Epithelial cell of proximal tubule (primary cell): ENCODE data around the gene PTPRD. TPM values are rescaled to one million over a fixed set of nuclear protein-coding genes. Genes with fewer than 3 reads are reported as not detected.

Experiments used
- DNase-seq: peaks from one replicate; pipeline ENCODE4 v3.0.0-alpha.2; 2011; ENCODE audit warnings: low read depth
- H3K4me3 ChIP-seq: 2 replicates; pipeline ENCODE4 v1.5.1; 2011; ENCODE audit warnings: low read depth, mild to moderate bottlenecking, low read length
- CTCF ChIP-seq: conservative IDR thresholded peaks from 2 replicates; pipeline ENCODE4 v1.5.1; 2012; ENCODE audit warnings: low read depth, mild to moderate bottlenecking, low read length
- total RNA-seq: library from RNA; depleted of rRNA; stranded (reverse); fragments of >200 nt; gene quantifications from 2 replicates; pipeline ENCODE4 v1.2.3, GENCODE V29; 2015

PTPRD gene
- total RNA-seq, 1 donor from 2014 or later, result 3.2 TPM

GRCh38 chr9:9847750-9848149 lies 765.1 kb downstream of the PTPRD start:
- DNase-seq, result no peak
- TF ChIP-seq CTCF, result no peak
- H3K4me3 ChIP-seq, result no peak overlapping the region

GRCh38 chr9:9846557-9846956 lies 766.2 kb downstream of the PTPRD start:
- no peak for DNase-seq
- no peak overlapping the region for H3K4me3 ChIP-seq
- TF ChIP-seq CTCF, result no peak

- peak; percentile 2 for DNase-seq
- no peak overlapping the region for H3K4me3 ChIP-seq
- no peak for TF ChIP-seq CTCF
Observed at GRCh38 chr9:9820436-9820835, 792.4 kb downstream of the PTPRD start.

- DNase-seq, result no peak
- no peak for TF ChIP-seq CTCF
- H3K4me3 ChIP-seq, result no peak overlapping the region
Observed at GRCh38 chr9:9819886-9820285, 792.9 kb downstream of the PTPRD start.

- no peak for DNase-seq
- TF ChIP-seq CTCF, result no peak
Observed at GRCh38 chr9:9817176-9817575, 795.6 kb downstream of the PTPRD start.

GRCh38 chr9:9804109-9804508 lies 808.7 kb downstream of the PTPRD start:
- no peak overlapping the region for H3K4me3 ChIP-seq
- no peak for DNase-seq
- no peak for TF ChIP-seq CTCF

More at GRCh38 chr9:9817176-9817575, 795.6 kb downstream of the PTPRD start:
- H3K4me3 ChIP-seq, result no peak overlapping the region

GRCh38 chr9:9799287-9799686 lies 813.5 kb downstream of the PTPRD start:
- no peak overlapping the region for H3K4me3 ChIP-seq
- no peak for TF ChIP-seq CTCF
- DNase-seq, result no peak
